Coronary artery (tissue), 2 donors: ENCODE results near the gene MRPL3.

Experiments used
- DNase-seq: peaks from one replicate; pipeline ENCODE4 v3.0.0-alpha.2; 2017; ENCODE audit warnings: low spot score
- H3K27ac ChIP-seq, 2 donors: fragments of 200-600 bp; sonication (generic); one replicate each; pipeline ENCODE4 v1.5.1; 2016 to 2019
- H3K4me3 ChIP-seq: fragments of 200-600 bp; sonication (generic); 2 replicates; pipeline ENCODE4 v1.5.1; 2016; ENCODE audit warnings: mild to moderate bottlenecking, moderate library complexity
- CTCF ChIP-seq: fragments of 200-600 bp; sonication (generic); IDR thresholded peaks from one replicate; pipeline ENCODE4 v1.5.1; 2019; ENCODE audit warnings: antibody characterized with exemption

The MRPL3 gene

GRCh38 chr3:131484496-131485111 lies 18.2 kb downstream of the MRPL3 start:
- TF ChIP-seq CTCF, result no peak
- no peak for DNase-seq
- Histone ChIP-seq H3K27ac (no peak overlapping the region), H3K4me3 (no peak overlapping the region)

- TF ChIP-seq CTCF, result no peak
- no peak overlapping the region for H3K27ac ChIP-seq
- no peak for DNase-seq
- H3K4me3 ChIP-seq, result no peak overlapping the region
Observed at GRCh38 chr3:131480116-131480515, 22.7 kb downstream of the MRPL3 start.

GRCh38 chr3:131477813-131478212 lies 25.0 kb downstream of the MRPL3 start:
- DNase-seq, result no peak
- H3K27ac ChIP-seq, result no peak overlapping the region
- no peak overlapping the region for H3K4me3 ChIP-seq
- TF ChIP-seq CTCF, result no peak

- TF ChIP-seq CTCF, result no peak
- H3K27ac ChIP-seq, result no peak overlapping the region
- DNase-seq, result no peak
- no peak overlapping the region for H3K4me3 ChIP-seq
Observed at GRCh38 chr3:131474115-131474514, 28.7 kb downstream of the MRPL3 start.

GRCh38 chr3:131470377-131470776 lies 32.4 kb downstream of the MRPL3 start:
- no peak for TF ChIP-seq CTCF
- no peak overlapping the region for H3K27ac ChIP-seq
- no peak overlapping the region for H3K4me3 ChIP-seq
- no peak for DNase-seq

GRCh38 chr3:131458653-131459052 lies 44.1 kb downstream of the MRPL3 start:
- H3K27ac ChIP-seq, result no peak overlapping the region
- no peak for DNase-seq
- H3K4me3 ChIP-seq, result no peak overlapping the region
- TF ChIP-seq CTCF, result no peak

- no peak for DNase-seq
- no peak for TF ChIP-seq CTCF
- Histone ChIP-seq H3K4me3 (no peak overlapping the region), H3K27ac (no peak overlapping the region)
Observed at GRCh38 chr3:131457220-131457619, 45.6 kb downstream of the MRPL3 start.
